ENCODE data around the gene TSC1. TPM values are rescaled to one million over a fixed set of nuclear protein-coding genes. Genes with fewer than 3 reads are reported as not detected.

TSC1 gene
- total RNA-seq, 1 donor from 2014 or later, result 64.9 TPM

DNA sequence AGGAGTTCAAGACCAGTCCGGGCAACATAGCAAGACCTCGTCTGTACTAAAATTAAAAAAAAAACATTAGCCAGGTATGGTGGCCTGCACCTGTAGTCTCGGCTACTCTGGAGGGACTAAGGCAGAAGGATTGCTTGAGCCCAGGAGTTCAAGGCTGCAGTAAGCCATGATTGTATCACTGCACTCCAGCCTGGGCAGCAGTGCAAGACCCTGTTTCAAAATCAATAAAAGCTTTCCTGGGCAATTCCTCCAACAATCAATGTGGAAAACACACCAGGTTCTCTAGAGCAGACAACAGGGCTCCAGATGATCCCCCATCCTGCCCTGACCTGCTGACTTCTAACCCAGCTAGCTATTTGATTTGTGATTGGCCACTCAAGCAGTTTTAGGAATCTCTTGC, 67.6 kb downstream of the TSC1 start:
- DNase-seq (ENCODE audit: low spot score), result no peak
- H3K9ac ChIP-seq, result no peak overlapping the region
- H3F3A ChIP-seq (ENCODE audit: low read depth), result peaks cover 22% of the 10 kb centered on the region
- H4K20me1 ChIP-seq (ENCODE audit: low read depth), result no peaks in the 10 kb centered on the region
- no peaks in the 10 kb centered on the region for H3K4me1 ChIP-seq
- TF ChIP-seq, protein P1, sequence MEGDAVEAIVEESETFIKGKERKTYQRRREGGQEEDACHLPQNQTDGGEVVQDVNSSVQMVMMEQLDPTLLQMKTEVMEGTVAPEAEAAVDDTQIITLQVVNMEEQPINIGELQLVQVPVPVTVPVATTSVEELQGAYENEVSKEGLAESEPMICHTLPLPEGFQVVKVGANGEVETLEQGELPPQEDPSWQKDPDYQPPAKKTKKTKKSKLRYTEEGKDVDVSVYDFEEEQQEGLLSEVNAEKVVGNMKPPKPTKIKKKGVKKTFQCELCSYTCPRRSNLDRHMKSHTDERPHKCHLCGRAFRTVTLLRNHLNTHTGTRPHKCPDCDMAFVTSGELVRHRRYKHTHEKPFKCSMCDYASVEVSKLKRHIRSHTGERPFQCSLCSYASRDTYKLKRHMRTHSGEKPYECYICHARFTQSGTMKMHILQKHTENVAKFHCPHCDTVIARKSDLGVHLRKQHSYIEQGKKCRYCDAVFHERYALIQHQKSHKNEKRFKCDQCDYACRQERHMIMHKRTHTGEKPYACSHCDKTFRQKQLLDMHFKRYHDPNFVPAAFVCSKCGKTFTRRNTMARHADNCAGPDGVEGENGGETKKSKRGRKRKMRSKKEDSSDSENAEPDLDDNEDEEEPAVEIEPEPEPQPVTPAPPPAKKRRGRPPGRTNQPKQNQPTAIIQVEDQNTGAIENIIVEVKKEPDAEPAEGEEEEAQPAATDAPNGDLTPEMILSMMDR (IDR thresholded peaks at IDR 0.05), result no peak
- TF ChIP-seq EZH2phosphoT487 (IDR thresholded peaks at IDR 0.05) (no peak), EZH2 (IDR thresholded peaks at IDR 0.05) (no peak)
- Mint-ChIP-seq H3K9me3 (no peaks in the 10 kb centered on the region), H3K27ac (no peak overlapping the region), H3K36me3 (no peaks in the 10 kb centered on the region), H3K4me1 (peaks cover 14% of the 10 kb centered on the region), H3K4me3 (peak overlapping the region; percentile 88), H3K27me3 (ENCODE audit: insufficient read depth, low read depth) (peaks cover 8% of the 10 kb centered on the region)
- H3K36me3 ChIP-seq, result no peaks in the 10 kb centered on the region
- H3K27me3 ChIP-seq, result peaks cover 30% of the 10 kb centered on the region
- H2AFZ ChIP-seq (replicated peaks), result no peak overlapping the region
- no peak overlapping the region for H3K4me3 ChIP-seq
- no peaks in the 10 kb centered on the region for H3K9me3 ChIP-seq (ENCODE audit: low read depth)
- no peak overlapping the region for H3K4me2 ChIP-seq
- no peaks in the 10 kb centered on the region for H3K79me2 ChIP-seq (ENCODE audit: low read depth)
- H3K27ac ChIP-seq, result no peak overlapping the region

DNA sequence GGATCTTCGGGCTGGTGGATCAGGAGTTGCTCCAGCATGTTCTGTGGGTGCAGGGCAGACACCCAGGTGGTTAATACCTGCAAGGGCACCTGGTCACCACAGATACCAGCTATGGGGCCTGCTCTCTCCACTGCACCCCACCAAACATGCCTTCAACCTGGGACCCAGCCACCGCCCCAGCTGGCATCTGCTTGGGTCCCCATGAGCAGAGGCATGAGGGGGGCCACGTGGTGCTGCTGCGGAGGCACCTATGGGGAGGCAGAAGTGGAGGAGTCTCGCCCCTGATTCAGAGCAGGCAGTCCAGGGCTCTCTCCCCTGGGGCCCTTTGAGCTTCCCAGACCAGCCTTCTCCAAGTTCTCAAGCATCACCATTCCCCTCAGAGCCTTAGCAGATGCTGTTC, 69.3 kb downstream of the TSC1 start:
- no peak overlapping the region for H3K4me3 Mint-ChIP-seq
- TF ChIP-seq, protein P1 (IDR thresholded peaks at IDR 0.05), result no peak
- TF ChIP-seq EZH2 (IDR thresholded peaks at IDR 0.05), result no peak
- no peak for TF ChIP-seq EZH2phosphoT487 (IDR thresholded peaks at IDR 0.05)
- H3K27me3 Mint-ChIP-seq (ENCODE audit: insufficient read depth, low read depth), result peaks cover 8% of the 10 kb centered on the region

DNA sequence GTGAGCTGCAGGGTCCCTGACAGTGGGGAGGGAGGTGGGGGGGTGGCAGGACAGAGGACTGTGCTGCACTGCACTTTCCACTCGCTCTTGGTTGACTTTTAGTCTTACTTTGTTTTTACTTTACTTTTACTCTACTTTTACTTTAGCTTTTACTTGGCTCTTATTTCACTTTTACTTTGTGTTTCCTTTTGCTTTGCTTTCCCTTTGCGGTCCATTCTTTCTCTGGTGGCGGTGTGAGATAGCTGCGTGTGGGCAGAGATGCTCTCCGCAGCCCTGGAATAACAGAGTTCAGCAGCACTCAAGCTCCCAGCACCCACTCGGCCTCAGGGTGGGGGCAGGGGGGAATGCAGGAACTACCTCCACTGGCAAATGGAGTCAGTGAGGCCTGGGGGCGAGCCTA, 71.0 kb downstream of the TSC1 start:
- Mint-ChIP-seq H3K4me1 (peaks cover 6% of the 10 kb centered on the region), H3K27ac (no peak overlapping the region), H3K9me3 (no peaks in the 10 kb centered on the region), H3K36me3 (no peaks in the 10 kb centered on the region), H3K4me3 (no peak overlapping the region), H3K27me3 (ENCODE audit: insufficient read depth, low read depth) (peaks cover 6% of the 10 kb centered on the region)
- no peak overlapping the region for H2AFZ ChIP-seq (replicated peaks)
- H3K9me3 ChIP-seq (ENCODE audit: low read depth), result no peaks in the 10 kb centered on the region
- no peaks in the 10 kb centered on the region for H3K4me1 ChIP-seq
- peaks cover 1% of the 10 kb centered on the region for H3F3A ChIP-seq (ENCODE audit: low read depth)
- H3K9ac ChIP-seq, result no peak overlapping the region
- H3K27me3 ChIP-seq, result peaks cover 20% of the 10 kb centered on the region
- DNase-seq (ENCODE audit: low spot score), result no peak
- H3K79me2 ChIP-seq (ENCODE audit: low read depth), result no peaks in the 10 kb centered on the region
- TF ChIP-seq EZH2phosphoT487 (IDR thresholded peaks at IDR 0.05), result no peak
- no peak for TF ChIP-seq EZH2 (IDR thresholded peaks at IDR 0.05)
- TF ChIP-seq, protein P1 (IDR thresholded peaks at IDR 0.05), result no peak
- H3K36me3 ChIP-seq, result no peaks in the 10 kb centered on the region
- H3K4me3 ChIP-seq, result no peak overlapping the region
- H3K4me2 ChIP-seq, result no peak overlapping the region
- H4K20me1 ChIP-seq (ENCODE audit: low read depth), result no peaks in the 10 kb centered on the region
- H3K27ac ChIP-seq, result no peak overlapping the region

More for the DNA sequence above, 69.3 kb downstream of the TSC1 start:
- Mint-ChIP-seq H3K9me3 (no peaks in the 10 kb centered on the region), H3K4me1 (peaks cover 13% of the 10 kb centered on the region), H3K27ac (no peak overlapping the region), H3K36me3 (no peaks in the 10 kb centered on the region)
- Histone ChIP-seq H3K27me3 (peaks cover 30% of the 10 kb centered on the region), H3K4me2 (no peak overlapping the region), H3K9ac (no peak overlapping the region), H3K4me1 (no peaks in the 10 kb centered on the region), H4K20me1 (ENCODE audit: low read depth) (no peaks in the 10 kb centered on the region), H3K79me2 (ENCODE audit: low read depth) (no peaks in the 10 kb centered on the region), H3F3A (ENCODE audit: low read depth) (peaks cover 19% of the 10 kb centered on the region), H2AFZ (replicated peaks) (no peak overlapping the region), H3K27ac (no peak overlapping the region), H3K4me3 (no peak overlapping the region), H3K36me3 (no peaks in the 10 kb centered on the region), H3K9me3 (ENCODE audit: low read depth) (no peaks in the 10 kb centered on the region)
- no peak for DNase-seq (ENCODE audit: low spot score)

Measured in neural progenitor cell (in vitro differentiated cells).